PC-3 (cell line): ENCODE results near the gene MYO18A. TPM values are rescaled to one million over a fixed set of nuclear protein-coding genes. Genes with fewer than 3 reads are reported as not detected.

Source experiments
- ATAC-seq: fragments of 200-7000 bp; cut with Tn5 transposase; 2 replicates; pipeline ENCODE4 v1.9.1; 2020; ENCODE audit warnings: mild to moderate bottlenecking, moderate library complexity
- BruUV-seq: library from RNA; stranded (reverse); fragments of 400-500 nt; replicated peaks from 2 replicates; lab custom pipeline; 2021; lab: Mats Ljungman, UMichigan
- CTCF ChIA-PET: fragments of 300-600 bp; sonication (Branson Sonifier 250); formaldehyde crosslinking; loops from one replicate; lab custom pipeline; 2022; ENCODE audit warnings: antibody characterized with exemption; lab: Charles Lee
- POLR2A ChIA-PET: fragments of 300-600 bp; sonication (Branson Sonifier 250); formaldehyde crosslinking; loops from one replicate; lab custom pipeline; 2022; ENCODE audit warnings: antibody characterized with exemption; ENCODE audit not compliant: unreplicated experiment; lab: Charles Lee
- DNase-seq: peaks from one replicate; pipeline ENCODE4 v3.0.0-alpha.2; 2015
- H2AFZ ChIP-seq: fragments of 300-600 bp; sonication (generic); 2 replicates; pipeline ENCODE4 v1.6.0; 2016; ENCODE audit warnings: antibody characterized with exemption, low read length
- H3F3A ChIP-seq: fragments of 300-600 bp; sonication (generic); one replicate; pipeline ENCODE4 v1.6.0; 2017; ENCODE audit warnings: antibody characterized with exemption, low read length, control low read depth, mild to moderate bottlenecking; ENCODE audit not compliant: unreplicated experiment
- H3K27ac ChIP-seq: fragments of 300-600 bp; sonication (generic); 2 replicates; pipeline ENCODE4 v1.5.1; 2016; ENCODE audit warnings: mild to moderate bottlenecking, low read length
- H3K27me3 ChIP-seq: fragments of 300-600 bp; sonication (generic); 2 replicates; pipeline ENCODE4 v1.6.1; 2016; ENCODE audit warnings: low read length, mixed read lengths
- H3K36me3 ChIP-seq: fragments of 300-600 bp; sonication (generic); 2 replicates; pipeline ENCODE4 v1.6.1; 2016; ENCODE audit warnings: low read depth, mixed run types, low read length, mixed read lengths
- H3K4me1 ChIP-seq: fragments of 300-600 bp; sonication (generic); 2 replicates; pipeline ENCODE4 v1.5.1; 2016; ENCODE audit warnings: low read length; ENCODE audit not compliant: insufficient read depth
- H3K4me2 ChIP-seq: fragments of 300-600 bp; sonication (generic); 2 replicates; pipeline ENCODE4 v1.6.0; 2016; ENCODE audit warnings: low read length
- H3K4me3 ChIP-seq: fragments of 300-600 bp; sonication (generic); 2 replicates; pipeline ENCODE4 v1.5.1; 2016; ENCODE audit warnings: mild to moderate bottlenecking, low read length, mixed read lengths
- H3K79me2 ChIP-seq: fragments of 300-600 bp; sonication (generic); 2 replicates; pipeline ENCODE4 v1.6.1; 2017; ENCODE audit warnings: low read length, mixed read lengths
- H3K9ac ChIP-seq: fragments of 300-600 bp; sonication (generic); 2 replicates; pipeline ENCODE4 v1.6.0; 2016; ENCODE audit warnings: mild to moderate bottlenecking, low read length
- H3K9me2 ChIP-seq: fragments of 300-600 bp; sonication (generic); replicated peaks from 2 replicates; pipeline ENCODE4 v1.6.1; 2016; ENCODE audit warnings: mixed run types, low read length, mixed read lengths
- H3K9me3 ChIP-seq: fragments of 300-600 bp; sonication (generic); 2 replicates; pipeline ENCODE4 v1.6.1; 2016; ENCODE audit warnings: low read length, mixed read lengths
- H4K20me1 ChIP-seq: fragments of 300-600 bp; sonication (generic); 2 replicates; pipeline ENCODE4 v1.6.1; 2016; ENCODE audit warnings: low read length, mixed read lengths
- EZH2 ChIP-seq: fragments of 300-600 bp; sonication (generic); IDR thresholded peaks from one replicate; pipeline ENCODE4 v1.6.1; 2017; ENCODE audit warnings: antibody characterized with exemption, mild to moderate bottlenecking, low read length; ENCODE audit not compliant: unreplicated experiment
- EZH2phosphoT487 ChIP-seq: fragments of 300-600 bp; sonication (generic); IDR thresholded peaks from 2 replicates; pipeline ENCODE4 v1.6.1; 2018; ENCODE audit warnings: mild to moderate bottlenecking, antibody characterized with exemption, low read length, borderline replicate concordance
- intact Hi-C: fragments of 100-400 bp; cut with micrococcal nuclease; formaldehyde crosslinking; loops from 2 replicates; pipeline ENCODE4 v1.9.0; 2023
- total RNA-seq: library from RNA; depleted of rRNA; stranded (reverse); fragments of >200 nt; gene quantifications from 2 replicates; pipeline ENCODE4 v1.2.3, GENCODE V29; 2014
- TF ChIP-seq, protein P1 (sequence below): fragments of 300-600 bp; sonication (generic); conservative IDR thresholded peaks from 2 replicates; pipeline ENCODE4 v1.5.1; 2017; ENCODE audit warnings: antibody characterized with exemption, low read depth, mild to moderate bottlenecking, low read length

Gene MYO18A
- total RNA-seq, 1 experiment from 2014 or later: 28.0 TPM

GRCh38 chr17:29036584-29036983, 143.6 kb downstream of the MYO18A start:
- no peak overlapping the region for H3K9ac ChIP-seq
- ATAC-seq (no peak), DNase-seq (no peak)
- no peaks in the 10 kb centered on the region for H3K9me2 ChIP-seq
- no peak overlapping the region for H3K4me3 ChIP-seq
- intact Hi-C loops: no loop called here
- CTCF ChIA-PET: no interaction called here
- no peaks in the 10 kb centered on the region for H3F3A ChIP-seq
- no peaks in the 10 kb centered on the region for H3K9me3 ChIP-seq
- no peak overlapping the region for H3K4me2 ChIP-seq
- H3K27ac ChIP-seq: no peak overlapping the region
- H4K20me1 ChIP-seq: no peaks in the 10 kb centered on the region
- POLR2A ChIA-PET: no interaction called here
- no peak overlapping the region for H2AFZ ChIP-seq
- H3K27me3 ChIP-seq: peaks cover 76% of the 10 kb centered on the region
- no peaks in the 10 kb centered on the region for H3K36me3 ChIP-seq
- no TSS peak for BruUV-seq
- H3K79me2 ChIP-seq: no peaks in the 10 kb centered on the region
- H3K4me1 ChIP-seq: no peaks in the 10 kb centered on the region
- TF ChIP-seq EZH2phosphoT487: no peak
- no peak for TF ChIP-seq EZH2
- TF ChIP-seq, protein P1, sequence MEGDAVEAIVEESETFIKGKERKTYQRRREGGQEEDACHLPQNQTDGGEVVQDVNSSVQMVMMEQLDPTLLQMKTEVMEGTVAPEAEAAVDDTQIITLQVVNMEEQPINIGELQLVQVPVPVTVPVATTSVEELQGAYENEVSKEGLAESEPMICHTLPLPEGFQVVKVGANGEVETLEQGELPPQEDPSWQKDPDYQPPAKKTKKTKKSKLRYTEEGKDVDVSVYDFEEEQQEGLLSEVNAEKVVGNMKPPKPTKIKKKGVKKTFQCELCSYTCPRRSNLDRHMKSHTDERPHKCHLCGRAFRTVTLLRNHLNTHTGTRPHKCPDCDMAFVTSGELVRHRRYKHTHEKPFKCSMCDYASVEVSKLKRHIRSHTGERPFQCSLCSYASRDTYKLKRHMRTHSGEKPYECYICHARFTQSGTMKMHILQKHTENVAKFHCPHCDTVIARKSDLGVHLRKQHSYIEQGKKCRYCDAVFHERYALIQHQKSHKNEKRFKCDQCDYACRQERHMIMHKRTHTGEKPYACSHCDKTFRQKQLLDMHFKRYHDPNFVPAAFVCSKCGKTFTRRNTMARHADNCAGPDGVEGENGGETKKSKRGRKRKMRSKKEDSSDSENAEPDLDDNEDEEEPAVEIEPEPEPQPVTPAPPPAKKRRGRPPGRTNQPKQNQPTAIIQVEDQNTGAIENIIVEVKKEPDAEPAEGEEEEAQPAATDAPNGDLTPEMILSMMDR: no peak

DNA sequence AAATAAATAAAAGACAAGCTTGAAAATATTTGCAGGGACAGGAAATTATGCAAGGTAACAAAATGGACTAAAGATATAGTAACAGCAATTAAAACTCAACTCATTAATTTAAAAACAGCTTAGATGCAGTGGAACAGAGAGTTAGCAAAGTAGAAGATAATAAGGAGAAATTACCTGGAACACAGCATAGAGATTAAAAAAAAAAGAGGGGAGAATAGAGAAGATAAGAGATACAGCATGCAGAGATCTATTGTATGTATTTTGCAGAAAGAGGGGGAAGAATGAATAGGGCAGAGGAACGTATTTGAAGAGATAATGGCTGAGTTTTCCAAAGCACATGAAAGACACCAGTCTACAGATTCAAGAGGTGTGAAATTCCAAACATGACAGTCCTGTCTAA, 145.7 kb downstream of the MYO18A start:
- Histone ChIP-seq H3K9me2 (no peaks in the 10 kb centered on the region), H3K27me3 (peaks cover 93% of the 10 kb centered on the region), H2AFZ (no peak overlapping the region), H3K27ac (no peak overlapping the region), H3K4me1 (no peaks in the 10 kb centered on the region), H3K9me3 (no peaks in the 10 kb centered on the region), H3K36me3 (no peaks in the 10 kb centered on the region), H3K9ac (no peak overlapping the region), H4K20me1 (no peaks in the 10 kb centered on the region), H3K4me3 (no peak overlapping the region), H3K4me2 (no peak overlapping the region), H3K79me2 (no peaks in the 10 kb centered on the region), H3F3A (no peaks in the 10 kb centered on the region)
- no peak for DNase-seq
- TF ChIP-seq, protein P1: no peak
- TF ChIP-seq EZH2 (no peak), EZH2phosphoT487 (no peak)
- ChIA-PET POLR2A (no interaction called here), CTCF (no interaction called here)
- intact Hi-C loops: no loop called here
- ATAC-seq: no peak
- BruUV-seq: no TSS peak

- CTCF ChIA-PET: no interaction called here
- H3K27me3 ChIP-seq: peaks cover 94% of the 10 kb centered on the region
- H3K36me3 ChIP-seq: no peaks in the 10 kb centered on the region
- H3K4me1 ChIP-seq: no peaks in the 10 kb centered on the region
- POLR2A ChIA-PET: no interaction called here
- DNase-seq: no peak
- H4K20me1 ChIP-seq: no peaks in the 10 kb centered on the region
- no peaks in the 10 kb centered on the region for H3F3A ChIP-seq
- no peak overlapping the region for H3K27ac ChIP-seq
- H2AFZ ChIP-seq: no peak overlapping the region
- no peaks in the 10 kb centered on the region for H3K9me2 ChIP-seq
- no peaks in the 10 kb centered on the region for H3K79me2 ChIP-seq
- no peak overlapping the region for H3K4me3 ChIP-seq
- no peak overlapping the region for H3K9ac ChIP-seq
- no TSS peak for BruUV-seq
- intact Hi-C loops: no loop called here
- ATAC-seq: no peak
- H3K9me3 ChIP-seq: no peaks in the 10 kb centered on the region
- no peak overlapping the region for H3K4me2 ChIP-seq
- TF ChIP-seq, protein P1: no peak
- TF ChIP-seq EZH2 (no peak), EZH2phosphoT487 (no peak)
Observed at GRCh38 chr17:29032857-29033197, 147.4 kb downstream of the MYO18A start.
